GM21526 (cell line): ENCODE measurements around the gene FAF1.
"Not testable (repeated sequence)": the region's sequence is repeated elsewhere in the genome, so short reads cannot be mapped to it uniquely, and the experiment has no call there.

Experiments used
- ATAC-seq: cut with Tn5 transposase; IDR thresholded peaks from one replicate; pipeline ENCODE4 v1.9.1; 2021; ENCODE audit warnings: moderate library complexity; ENCODE audit not compliant: unreplicated experiment, low FRiP score

FAF1 gene

GRCh38 chr1:50603274-50604271, 356.5 kb downstream of the FAF1 start:
- no peak for ATAC-seq

- ATAC-seq, result no peak
Observed at GRCh38 chr1:50599546-50599945, 360.5 kb downstream of the FAF1 start.

- no peak for ATAC-seq
Observed at GRCh38 chr1:50595874-50596273, 364.2 kb downstream of the FAF1 start.

- no peak for ATAC-seq
Observed at GRCh38 chr1:50593515-50593914, 366.6 kb downstream of the FAF1 start.

GRCh38 chr1:50591598-50591997, 368.5 kb downstream of the FAF1 start:
- ATAC-seq, result no peak

- ATAC-seq, result no peak
Observed at GRCh38 chr1:50582346-50582745, 377.7 kb downstream of the FAF1 start.

GRCh38 chr1:50570066-50570468, 390.0 kb downstream of the FAF1 start:
- ATAC-seq, result no peak

- ATAC-seq, result no peak
Observed at GRCh38 chr1:50568782-50569181, 391.3 kb downstream of the FAF1 start.

GRCh38 chr1:50566405-50566804, 393.7 kb downstream of the FAF1 start:
- ATAC-seq, result no peak

GRCh38 chr1:50564417-50564816, 395.6 kb downstream of the FAF1 start:
- ATAC-seq, result no peak

- ATAC-seq, result no peak
Observed at GRCh38 chr1:50562106-50562505, 398.0 kb downstream of the FAF1 start.

- ATAC-seq, result no peak
Observed at GRCh38 chr1:50559421-50559820, 400.6 kb downstream of the FAF1 start.

GRCh38 chr1:50553921-50554320, 406.1 kb downstream of the FAF1 start:
- ATAC-seq, result no peak

GRCh38 chr1:50548243-50548642, 411.8 kb downstream of the FAF1 start:
- no peak for ATAC-seq

- ATAC-seq, result no peak
Observed at GRCh38 chr1:50542362-50542761, 417.7 kb downstream of the FAF1 start.

- no peak for ATAC-seq
Observed at GRCh38 chr1:50538476-50538875, 421.6 kb downstream of the FAF1 start.

GRCh38 chr1:50531601-50532000, 428.5 kb downstream of the FAF1 start:
- no peak for ATAC-seq

- ATAC-seq, result no peak
Observed at GRCh38 chr1:50531027-50531426, 429.0 kb downstream of the FAF1 start.

- ATAC-seq, result no peak
Observed at GRCh38 chr1:50529510-50529909, 430.6 kb downstream of the FAF1 start.

GRCh38 chr1:50527987-50528320, 432.1 kb downstream of the FAF1 start:
- ATAC-seq, result not testable (repeated sequence)

GRCh38 chr1:50527249-50527986, 432.6 kb downstream of the FAF1 start:
- ATAC-seq, result no peak

GRCh38 chr1:50526431-50526830, 433.6 kb downstream of the FAF1 start:
- ATAC-seq, result no peak
